Prostate gland (tissue), 2 donors: ENCODE data around the gene BACH1.

ENCODE experiments used
- POLR2A ChIP-seq: fragments of 450-650 bp; IDR thresholded peaks from one replicate; pipeline ENCODE4 v1.6.1; 2016; ENCODE audit warnings: antibody characterized with exemption, mild to moderate bottlenecking
- POLR2AphosphoS5 ChIP-seq: sonication (generic); formaldehyde crosslinking; IDR thresholded peaks from one replicate; pipeline ENCODE4 v1.6.1; 2017; ENCODE audit warnings: antibody characterized with exemption
- TF ChIP-seq, protein P1 (sequence below), 4 experiments: fragments of 200-600 bp in 2 of 4; fragments of 450-650 bp in 2 of 4; sonication (generic) in 2 of 4; IDR thresholded peaks; 1 replicate in 3 of 4; 2 replicates in 1 of 4; pipeline ENCODE4 v1.5.1; 2016 to 2019; ENCODE audit warnings: antibody characterized with exemption in 4 of 4, mild to moderate bottlenecking in 2 of 4, moderate library complexity in 2 of 4

DNA sequence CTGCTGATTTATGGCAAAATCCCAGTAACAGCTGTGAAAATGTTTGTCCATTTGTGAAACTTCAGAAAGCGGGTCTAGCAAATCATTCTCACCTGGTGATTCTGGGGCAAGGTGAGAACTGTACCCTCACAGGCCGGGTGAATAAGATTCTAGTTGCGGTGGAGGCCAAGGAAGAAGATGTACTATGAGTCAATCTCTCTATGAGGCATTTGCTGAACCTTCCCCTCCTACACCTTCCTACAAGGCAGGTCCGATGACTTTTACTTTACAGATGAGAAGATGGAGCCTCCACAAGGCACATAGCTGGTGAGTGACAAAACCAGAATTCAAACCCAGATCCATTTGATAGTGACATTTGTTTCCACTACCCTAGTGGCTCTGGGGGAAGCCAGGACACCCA is 72.7 kb downstream of the BACH1 start:
- TF ChIP-seq, protein P1, sequence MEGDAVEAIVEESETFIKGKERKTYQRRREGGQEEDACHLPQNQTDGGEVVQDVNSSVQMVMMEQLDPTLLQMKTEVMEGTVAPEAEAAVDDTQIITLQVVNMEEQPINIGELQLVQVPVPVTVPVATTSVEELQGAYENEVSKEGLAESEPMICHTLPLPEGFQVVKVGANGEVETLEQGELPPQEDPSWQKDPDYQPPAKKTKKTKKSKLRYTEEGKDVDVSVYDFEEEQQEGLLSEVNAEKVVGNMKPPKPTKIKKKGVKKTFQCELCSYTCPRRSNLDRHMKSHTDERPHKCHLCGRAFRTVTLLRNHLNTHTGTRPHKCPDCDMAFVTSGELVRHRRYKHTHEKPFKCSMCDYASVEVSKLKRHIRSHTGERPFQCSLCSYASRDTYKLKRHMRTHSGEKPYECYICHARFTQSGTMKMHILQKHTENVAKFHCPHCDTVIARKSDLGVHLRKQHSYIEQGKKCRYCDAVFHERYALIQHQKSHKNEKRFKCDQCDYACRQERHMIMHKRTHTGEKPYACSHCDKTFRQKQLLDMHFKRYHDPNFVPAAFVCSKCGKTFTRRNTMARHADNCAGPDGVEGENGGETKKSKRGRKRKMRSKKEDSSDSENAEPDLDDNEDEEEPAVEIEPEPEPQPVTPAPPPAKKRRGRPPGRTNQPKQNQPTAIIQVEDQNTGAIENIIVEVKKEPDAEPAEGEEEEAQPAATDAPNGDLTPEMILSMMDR (IDR thresholded peaks at IDR 0.05): no peak
- no peak for TF ChIP-seq POLR2AphosphoS5
- TF ChIP-seq POLR2A: no peak
